AG04450 (cell line): Measurements from ENCODE around the gene SKAP1. TPM values are rescaled to one million over a fixed set of nuclear protein-coding genes. Genes with fewer than 3 reads are reported as not detected.

Source experiments
- CTCF ChIA-PET: fragments of 300-600, 350-600 bp; formaldehyde crosslinking; extraction: SDS; loops from one replicate; lab custom pipeline; 2022; ENCODE audit warnings: antibody characterized with exemption, inconsistent platforms; lab: Charles Lee
- POLR2A ChIA-PET: fragments of 350-600 bp; formaldehyde crosslinking; extraction: SDS; loops from one replicate; lab custom pipeline; 2021; ENCODE audit warnings: antibody characterized with exemption, inconsistent platforms; lab: Yijun Ruan, JAX
- DNase-seq: peaks from one replicate; pipeline ENCODE4 v3.0.0-alpha.2; 2011; ENCODE audit warnings: low read depth, low spot score
- H3K27ac ChIP-seq: one replicate; pipeline ENCODE4 v1.5.1; 2012; ENCODE audit warnings: low read depth, low read length, control low read depth
- H3K27me3 ChIP-seq: one replicate; pipeline ENCODE4 v1.6.0; 2012; ENCODE audit warnings: low read length; ENCODE audit not compliant: control insufficient read depth, insufficient read depth
- H3K4me3 ChIP-seq: 2 replicates; pipeline ENCODE4 v1.5.1; 2011; ENCODE audit warnings: mild to moderate bottlenecking, low read depth, low read length, control low read depth
- H3K9me3 ChIP-seq: 2 replicates; pipeline ENCODE4 v1.5.1; 2012; ENCODE audit warnings: low read length; ENCODE audit not compliant: control insufficient read depth, insufficient read depth
- CTCF ChIP-seq: IDR thresholded peaks from 2 replicates; pipeline ENCODE4 v1.5.1; 2011; ENCODE audit warnings: low read depth, low read length, control low read depth, inconsistent platforms
- polyA plus RNA-seq: library from polyadenylated mRNA; depleted of rRNA; stranded (reverse); fragments of >200 nt; gene quantifications from 2 replicates; pipeline ENCODE4 v1.2.3, GENCODE V29; 2011

SKAP1 gene
- polyA plus RNA-seq, 1 experiment = not detected

DNA sequence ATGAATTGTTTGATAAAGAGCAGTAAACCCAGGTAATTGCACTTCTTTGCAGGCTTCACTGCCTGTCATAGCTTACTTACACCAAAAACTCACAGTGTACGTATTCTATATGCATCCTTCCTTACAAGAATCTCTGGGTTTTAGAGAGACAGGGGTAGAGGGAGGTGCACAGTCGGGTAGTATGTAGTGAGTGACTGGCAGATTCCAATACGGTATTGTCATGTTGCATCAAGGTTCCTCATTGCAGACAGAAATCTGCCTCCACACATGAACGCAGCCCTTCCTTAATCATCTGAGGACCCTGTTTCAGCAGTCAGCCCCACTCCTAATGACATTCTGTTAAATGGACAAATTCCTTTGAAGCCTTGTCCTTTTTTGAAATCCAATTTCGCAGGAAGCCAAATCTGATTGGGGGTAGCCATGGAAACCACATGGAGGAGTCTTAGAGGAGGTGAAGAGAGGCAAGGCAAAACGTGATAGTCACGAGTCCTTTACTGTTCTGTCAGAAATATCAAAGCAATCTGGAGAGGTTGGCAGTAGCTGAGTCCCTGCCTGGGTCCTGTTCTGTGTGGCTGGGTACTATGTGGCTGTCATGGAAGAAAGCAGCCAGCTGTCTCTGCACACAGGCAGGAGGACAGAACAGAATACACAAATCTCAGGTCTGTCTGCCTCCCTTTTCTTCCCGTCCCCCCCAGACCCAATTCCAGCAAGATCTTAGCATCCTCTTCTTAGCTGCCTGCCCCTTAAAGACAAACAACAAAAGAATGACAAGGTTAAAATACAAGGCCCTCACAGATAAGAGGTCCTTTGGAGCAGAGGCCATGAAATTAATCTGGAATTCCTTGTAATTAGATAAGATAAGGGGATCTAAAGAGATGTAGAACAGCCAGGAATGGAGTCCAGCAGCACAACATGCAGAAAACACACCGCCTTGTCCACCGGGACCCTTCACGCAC lies 3.1 kb upstream of the SKAP1 start:
- ChIA-PET CTCF (no interaction called here), POLR2A (no interaction called here)
- Histone ChIP-seq H3K4me3 (no peak overlapping the region), H3K27me3 (peaks cover 70% of the 10 kb centered on the region), H3K9me3 (no peaks in the 10 kb centered on the region; the same call in 1 of the 2 replicates), H3K27ac (no peak overlapping the region)
- no peak for DNase-seq
- no peak for TF ChIP-seq CTCF

- no peak overlapping the region for H3K4me3 ChIP-seq
- no peak overlapping the region for H3K27ac ChIP-seq
- DNase-seq = no peak
- TF ChIP-seq CTCF = no peak
- H3K27me3 ChIP-seq = peaks cover 46% of the 10 kb centered on the region
- POLR2A ChIA-PET = no interaction called here
- H3K9me3 ChIP-seq = no peaks in the 10 kb centered on the region; the same call in 1 of the 2 replicates
- CTCF ChIA-PET = no interaction called here
Measured at GRCh38 chr17:48429156-48429555, 858 bp downstream of the SKAP1 start.

- no peak for TF ChIP-seq CTCF
- DNase-seq = no peak
Measured at GRCh38 chr17:48427598-48427997, 2.4 kb downstream of the SKAP1 start.

GRCh38 chr17:48426761-48427500 lies 3.1 kb downstream of the SKAP1 start:
- no peak for TF ChIP-seq CTCF
- H3K9me3 ChIP-seq = no peaks in the 10 kb centered on the region; the same call in 1 of the 2 replicates
- ChIA-PET POLR2A (no interaction called here), CTCF (no interaction called here)
- no peak for DNase-seq
- H3K4me3 ChIP-seq = no peak overlapping the region
- no peak overlapping the region for H3K27ac ChIP-seq
- peaks cover 30% of the 10 kb centered on the region for H3K27me3 ChIP-seq

More at GRCh38 chr17:48427598-48427997, 2.4 kb downstream of the SKAP1 start:
- Histone ChIP-seq H3K9me3 (no peaks in the 10 kb centered on the region; the same call in 1 of the 2 replicates), H3K27me3 (peaks cover 32% of the 10 kb centered on the region), H3K27ac (no peak overlapping the region), H3K4me3 (no peak overlapping the region)
- POLR2A ChIA-PET = no interaction called here
- CTCF ChIA-PET = no interaction called here
